HCT116 (cell line): Measurements from ENCODE around the gene YPEL3. TPM values are rescaled to one million over a fixed set of nuclear protein-coding genes. Genes with fewer than 3 reads are reported as not detected.

Experiments
- ATAC-seq: fragments of 200-7000 bp; cut with Tn5 transposase; 2 replicates; pipeline ENCODE4 v1.9.1; 2020; ENCODE audit warnings: mild to moderate bottlenecking, moderate library complexity
- BruUV-seq: library from RNA; stranded (reverse); fragments of 400-500 nt; replicated peaks from 2 replicates; lab custom pipeline; 2021; lab: Mats Ljungman, UMichigan
- CTCF ChIA-PET: fragments of 300-600 bp; sonication (Branson Sonifier 250); formaldehyde crosslinking; loops from one replicate; lab custom pipeline; 2021; ENCODE audit warnings: antibody characterized with exemption; lab: Charles Lee
- POLR2A ChIA-PET: fragments of 300-600, 350-600 bp; sonication (Branson Sonifier 250); formaldehyde crosslinking; loops from one replicate; lab custom pipeline; 2021; ENCODE audit warnings: antibody characterized with exemption; lab: Charles Lee
- RAD21 ChIA-PET, 2 experiments: fragments of 300-600 bp; sonication (Branson Sonifier 250); formaldehyde crosslinking; loops; one replicate each; lab custom pipeline; 2023; ENCODE audit warnings: low total read pairs in 2 of 2; ENCODE audit not compliant: uncharacterized antibody in 2 of 2, unreplicated experiment in 2 of 2, low non-redundant PET in 1 of 2; lab: Charles Lee
- DNase-seq: peaks from one replicate; pipeline ENCODE4 v3.0.0-alpha.2; 2010; ENCODE audit warnings: low read depth, low spot score
- H2AFZ ChIP-seq: fragments of 200-600 bp; shearing (Covaris generic), sonication (generic); 2 replicates; pipeline ENCODE4 v1.6.1; 2017; ENCODE audit warnings: low read depth, mixed run types, mixed read lengths, antibody characterized with exemption, low read length; ENCODE audit not compliant: poor library complexity, severe bottlenecking
- H3K27ac ChIP-seq: 2 replicates; pipeline ENCODE4 v1.5.1; 2012; ENCODE audit warnings: low read depth, low read length
- H3K27me3 ChIP-seq: fragments of 200-600 bp; sonication (generic); 2 replicates; pipeline ENCODE4 v1.6.1; 2016; ENCODE audit warnings: mixed run types, low read length, mixed read lengths; ENCODE audit not compliant: insufficient read depth
- H3K36me3 ChIP-seq, 2 experiments: fragments of 200-500 bp in 1 of 2; fragments of 200-600 bp in 1 of 2; sonication (Bioruptor generic) in 1 of 2; sonication (generic) in 1 of 2; 2 replicates each; pipeline versions ENCODE4 v1.5.1 to v1.6.1; 2014 to 2016; ENCODE audit warnings: low read length in 2 of 2, inconsistent platforms in 1 of 2, mixed read lengths in 1 of 2, mixed run types in 1 of 2; ENCODE audit not compliant: insufficient read depth in 2 of 2, control insufficient read depth in 1 of 2
- H3K4me1 ChIP-seq, 2 experiments: fragments of 200-600 bp in 1 of 2; sonication (generic) in 1 of 2; 2 replicates each; pipeline versions ENCODE4 v1.5.1 to v1.6.1; 2012 to 2017; ENCODE audit warnings: low read length in 2 of 2, inconsistent platforms in 1 of 2, mild to moderate bottlenecking in 1 of 2, mixed read lengths in 1 of 2, mixed run types in 1 of 2, moderate library complexity in 1 of 2; ENCODE audit not compliant: insufficient read depth in 2 of 2, control insufficient read depth in 1 of 2
- H3K4me2 ChIP-seq: fragments of 200-600 bp; sonication (generic); 2 replicates; pipeline ENCODE4 v1.6.1; 2017; ENCODE audit warnings: mixed run types, low read length, mixed read lengths
- H3K4me3 ChIP-seq, 2 experiments: fragments of 200-600 bp in 1 of 2; sonication (generic) in 1 of 2; replicated peaks in 1 of 2; 2 replicates each; pipeline ENCODE4 v1.5.1; 2011 to 2016; ENCODE audit warnings: low read length in 2 of 2, control low read depth in 1 of 2, low read depth in 1 of 2, mild to moderate bottlenecking in 1 of 2, mixed read lengths in 1 of 2, mixed run types in 1 of 2
- H3K79me2 ChIP-seq: fragments of 200-600 bp; sonication (generic); 2 replicates; pipeline ENCODE4 v1.6.1; 2017; ENCODE audit warnings: mild to moderate bottlenecking, mixed run types, low read length, moderate library complexity, mixed read lengths; ENCODE audit not compliant: insufficient read depth
- H3K9ac ChIP-seq: fragments of 200-600 bp; sonication (generic); 2 replicates; pipeline ENCODE4 v1.6.1; 2016; ENCODE audit warnings: low read length, mixed read lengths
- H3K9me2 ChIP-seq: fragments of 200-600 bp; sonication (generic), shearing (Covaris generic); 2 replicates; pipeline ENCODE4 v1.6.1; 2017; ENCODE audit warnings: mixed run types, mild to moderate bottlenecking, moderate library complexity; ENCODE audit not compliant: insufficient read depth
- H3K9me3 ChIP-seq, 2 experiments: fragments of 200-500 bp in 1 of 2; fragments of 200-600 bp in 1 of 2; sonication (Bioruptor generic) in 1 of 2; sonication (generic) in 1 of 2; 2 replicates each; pipeline ENCODE4 v1.6.1; 2014 to 2017; ENCODE audit warnings: low read length in 2 of 2, mixed read lengths in 2 of 2, inconsistent platforms in 1 of 2, low read depth in 1 of 2, mild to moderate bottlenecking in 1 of 2, mixed run types in 1 of 2, moderate library complexity in 1 of 2; ENCODE audit not compliant: control insufficient read depth in 1 of 2, insufficient read depth in 1 of 2
- H4K20me1 ChIP-seq: fragments of 200-600 bp; sonication (generic), shearing (Covaris generic); 2 replicates; pipeline ENCODE4 v1.6.1; 2017; ENCODE audit warnings: mixed run types, mild to moderate bottlenecking, moderate library complexity; ENCODE audit not compliant: insufficient read depth
- CBX3 ChIP-seq: IDR thresholded peaks from 2 replicates; pipeline ENCODE4 v1.6.1; 2012; ENCODE audit warnings: low read depth
- CEBPB ChIP-seq: IDR thresholded peaks from 2 replicates; pipeline ENCODE4 v1.6.1; 2012; ENCODE audit warnings: low read depth
- CTCF ChIP-seq, 3 experiments: fragments of 200-600 bp in 1 of 3; sonication (generic) in 1 of 3; IDR thresholded peaks in 2 of 3; conservative IDR thresholded peaks in 1 of 3; 2 replicates each; pipeline ENCODE4 v1.5.1; 2012 to 2017; ENCODE audit warnings: low read depth in 2 of 3, low read length in 2 of 3, antibody characterized with exemption in 1 of 3, borderline replicate concordance in 1 of 3, control low read depth in 1 of 3, mild to moderate bottlenecking in 1 of 3, mixed read lengths in 1 of 3, mixed run types in 1 of 3, moderate library complexity in 1 of 3; ENCODE audit not compliant: insufficient read depth in 1 of 3
- EGR1 ChIP-seq: IDR thresholded peaks from 2 replicates; pipeline ENCODE4 v1.6.1; 2012; ENCODE audit warnings: low read depth
- EZH2 ChIP-seq: fragments of 200-600 bp; sonication (generic); IDR thresholded peaks from 2 replicates; pipeline ENCODE4 v1.6.1; 2017; ENCODE audit warnings: antibody characterized with exemption, mixed run types
- MAX ChIP-seq: IDR thresholded peaks from 2 replicates; pipeline ENCODE4 v1.6.1; 2012
- POLR2A ChIP-seq: IDR thresholded peaks from 2 replicates; pipeline ENCODE4 v1.7.0; 2011; ENCODE audit warnings: borderline replicate concordance; ENCODE audit not compliant: insufficient read depth, insufficient read length; ENCODE audit errors: extremely low read depth
- RAD21 ChIP-seq: IDR thresholded peaks from 2 replicates; pipeline ENCODE4 v1.6.1; 2012; ENCODE audit warnings: low read depth, mild to moderate bottlenecking
- SRF ChIP-seq: IDR thresholded peaks from 2 replicates; pipeline ENCODE4 v1.6.1; 2012; ENCODE audit warnings: low read depth
- TCF7L2 ChIP-seq: IDR thresholded peaks from 2 replicates; pipeline ENCODE4 v1.7.0; 2011; ENCODE audit warnings: borderline replicate concordance, inconsistent platforms; ENCODE audit not compliant: insufficient read depth, insufficient read length; ENCODE audit errors: extremely low read depth
- ZFX ChIP-seq: fragments of 450-650 bp; IDR thresholded peaks from 2 replicates; pipeline ENCODE4 v1.6.1; 2017
- ZNF274 ChIP-seq: fragments of 200-500 bp; sonication (Bioruptor generic); IDR thresholded peaks from 2 replicates; pipeline ENCODE4 v1.6.1; 2014; ENCODE audit warnings: mild to moderate bottlenecking, low read depth, low read length, inconsistent platforms
- intact Hi-C: fragments of 100-400 bp; cut with micrococcal nuclease; formaldehyde crosslinking; loops from 2 replicates; pipeline ENCODE4 v1.10.0; 2022
- total RNA-seq: library from RNA; stranded (reverse); gene quantifications from one replicate; pipeline ENCODE4 v1.2.1, GENCODE V29; 2021; ENCODE audit not compliant: unreplicated experiment

The YPEL3 gene
- total RNA-seq, 1 experiment from 2014 or later: 10.9 TPM

GRCh38 chr16:30142672-30143346 lies 46.8 kb upstream of the YPEL3 start:
- DNase-seq: no peak
- CTCF ChIA-PET: interaction anchor here (0.6 to 1.7 kb wide), 13 partner anchors 44 to 551 kb away, joined by 3 to 10 read pairs (median 4); partner anchors contain the start of gene ZNF771

More at GRCh38 chr16:30142672-30143346, 46.8 kb upstream of the YPEL3 start:
- H3K4me1 ChIP-seq: no peaks in the 10 kb centered on the region
- intact Hi-C loops: no loop called here
- BruUV-seq: no TSS peak
- no peaks in the 10 kb centered on the region for H3K9me2 ChIP-seq
- H3K4me2 ChIP-seq: no peak overlapping the region
- no peaks in the 10 kb centered on the region for H4K20me1 ChIP-seq
- H3K36me3 ChIP-seq: no peaks in the 10 kb centered on the region
- H3K9me3 ChIP-seq: no peaks in the 10 kb centered on the region
- H3K27me3 ChIP-seq: no peaks in the 10 kb centered on the region
- ATAC-seq: peak; percentile 81
- H3K4me3 ChIP-seq: no peak overlapping the region
- no peak overlapping the region for H2AFZ ChIP-seq
- ChIA-PET POLR2A (no interaction called here), RAD21 (interaction anchor here (0.7 to 1.1 kb wide), 3 partner anchors 220 to 301 kb away, joined by 3 to 4 read pairs (median 4); no protein-coding TSS in a partner anchor)
- H3K9ac ChIP-seq: no peak overlapping the region
- no peak for TF ChIP-seq ZFX
- no peak for TF ChIP-seq POLR2A
- peak; percentile 25 to 58 (median 48); a peak in 4 of 6 replicates for TF ChIP-seq CTCF (IDR thresholded peaks at IDR 0.05 in 2 of 3, conservative IDR thresholded peaks at IDR 0.05 in 1 of 3; ENCODE audit: borderline replicate concordance in 1 of 3, insufficient read depth in 1 of 3, low read depth in 2 of 3, low read length in 2 of 3)
- TF ChIP-seq SRF: no peak
- peak; percentile 81 for TF ChIP-seq RAD21
- TF ChIP-seq MAX: no peak
- TF ChIP-seq EGR1: no peak
- TF ChIP-seq EZH2: no peak
- TF ChIP-seq TCF7L2: no peak
- TF ChIP-seq CEBPB: no peak
- no peak for TF ChIP-seq CBX3
- no peak for TF ChIP-seq ZNF274
- no peaks in the 10 kb centered on the region for H3K79me2 ChIP-seq
- H3K27ac ChIP-seq: no peak overlapping the region
